SK-N-MC (cell line): ENCODE measurements around the gene WDR20.

Source experiments
- EZH2 ChIP-seq: fragments of 200-600 bp; sonication (generic); IDR thresholded peaks from one replicate; pipeline ENCODE4 v1.6.1; 2017; ENCODE audit warnings: antibody characterized with exemption
- POLR2AphosphoS5 ChIP-seq: IDR thresholded peaks from 2 replicates; pipeline ENCODE4 v1.6.1; 2012; ENCODE audit warnings: mild to moderate bottlenecking, low read depth, low read length, borderline replicate concordance

DNA sequence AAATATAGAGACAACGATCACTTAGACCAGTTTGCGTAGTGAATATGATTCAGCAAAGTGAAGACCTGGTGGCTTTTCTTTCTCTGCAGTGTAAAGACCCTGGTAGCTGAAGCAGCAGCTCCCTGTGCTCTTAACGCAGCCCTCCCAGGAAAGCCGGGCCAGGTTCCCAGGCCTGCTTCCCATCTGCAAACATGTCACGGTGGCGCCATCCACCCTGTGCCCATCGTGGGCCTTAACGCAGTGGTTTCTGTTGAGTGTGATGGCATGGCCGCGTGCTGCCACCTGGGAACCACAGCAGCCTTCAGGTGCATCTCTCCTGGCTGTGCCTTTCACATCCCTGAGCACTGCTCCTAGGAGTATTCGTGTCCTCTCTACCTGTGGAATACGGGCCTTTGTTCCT is 71.5 kb downstream of the WDR20 start:
- TF ChIP-seq POLR2AphosphoS5 (no peak), EZH2 (no peak)
